Neural cell (in vitro differentiated cells): ENCODE measurements around the gene WDTC1. TPM values are rescaled to one million over a fixed set of nuclear protein-coding genes. Genes with fewer than 3 reads are reported as not detected.
A peak's percentile ranks its signal among the peaks of the same experiment; 100 is the strongest.

Source experiments
- H2AFZ ChIP-seq: fragments of 200-600, 300-800 bp; sonication (generic), shearing (Covaris generic); 2 replicates; pipeline ENCODE4 v1.6.0; 2014; ENCODE audit warnings: low read depth, mild to moderate bottlenecking, antibody characterized with exemption, low read length, moderate library complexity
- H3F3A ChIP-seq: fragments of 200-600 bp; shearing (Covaris generic); 2 replicates; pipeline ENCODE4 v1.6.1; 2016; ENCODE audit warnings: mild to moderate bottlenecking, moderate library complexity, mixed read lengths, antibody characterized with exemption, low read length; ENCODE audit not compliant: insufficient read depth, poor library complexity, severe bottlenecking
- H3K27ac ChIP-seq: fragments of 200-600, 300-800 bp; sonication (generic), shearing (Covaris generic); 2 replicates; pipeline ENCODE4 v1.5.1; 2014; ENCODE audit warnings: mild to moderate bottlenecking, low read length, moderate library complexity
- H3K27me3 ChIP-seq: fragments of 300-800, 200-600 bp; sonication (generic), shearing (Covaris generic); 2 replicates; pipeline ENCODE4 v1.6.0; 2014; ENCODE audit warnings: mild to moderate bottlenecking, low read depth, low read length, moderate library complexity; ENCODE audit not compliant: insufficient read depth
- H3K36me3 ChIP-seq: fragments of 300-800, 200-600 bp; sonication (generic), shearing (Covaris generic); 2 replicates; pipeline ENCODE4 v1.5.1; 2014; ENCODE audit warnings: mild to moderate bottlenecking, antibody characterized with exemption, low read length, moderate library complexity; ENCODE audit not compliant: insufficient read depth
- H3K4me2 ChIP-seq: fragments of 300-800, 200-600 bp; sonication (generic), shearing (Covaris generic); 2 replicates; pipeline ENCODE4 v1.6.0; 2014; ENCODE audit warnings: mild to moderate bottlenecking, low read length
- H3K4me3 ChIP-seq: fragments of 300-800, 200-600 bp; sonication (generic), shearing (Covaris generic); 2 replicates; pipeline ENCODE4 v1.5.1; 2014; ENCODE audit warnings: mild to moderate bottlenecking, low read length, moderate library complexity
- H3K79me2 ChIP-seq: fragments of 200-600 bp; shearing (Covaris generic); replicated peaks from 2 replicates; pipeline ENCODE4 v1.6.0; 2014; ENCODE audit warnings: mild to moderate bottlenecking, low read length, moderate library complexity; ENCODE audit not compliant: insufficient read depth
- H3K9ac ChIP-seq: fragments of 300-800, 200-600 bp; sonication (generic), shearing (Covaris generic); 2 replicates; pipeline ENCODE4 v1.6.1; 2016; ENCODE audit warnings: mild to moderate bottlenecking, low read length, mixed read lengths
- H3K9me2 ChIP-seq: fragments of 200-600 bp; shearing (Covaris generic); 2 replicates; pipeline ENCODE4 v1.6.1; 2016; ENCODE audit warnings: mild to moderate bottlenecking, low read length, mixed read lengths; ENCODE audit not compliant: insufficient read depth
- H3K9me3 ChIP-seq: fragments of 200-600, 300-800 bp; sonication (generic), shearing (Covaris generic); 2 replicates; pipeline ENCODE4 v1.6.1; 2016; ENCODE audit warnings: mild to moderate bottlenecking, mixed run types, low read length, moderate library complexity, mixed read lengths
- H4K20me1 ChIP-seq: fragments of 200-600 bp; shearing (Covaris generic); 2 replicates; pipeline ENCODE4 v1.6.1; 2016; ENCODE audit warnings: mild to moderate bottlenecking, mixed run types; ENCODE audit not compliant: insufficient read depth
- CTCF ChIP-seq: fragments of 450-650 bp; IDR thresholded peaks from 2 replicates; pipeline ENCODE4 v1.5.1; 2014; ENCODE audit warnings: antibody characterized with exemption, mild to moderate bottlenecking, moderate library complexity; ENCODE audit not compliant: poor library complexity, severe bottlenecking
- EP300 ChIP-seq: fragments of 450-650 bp; conservative IDR thresholded peaks from 2 replicates; pipeline ENCODE4 v1.6.1; 2014; ENCODE audit warnings: antibody characterized with exemption, mild to moderate bottlenecking, moderate library complexity; ENCODE audit not compliant: poor library complexity, severe bottlenecking
- EZH2 ChIP-seq: fragments of 200-600, 300-800 bp; shearing (Covaris generic), sonication (generic); IDR thresholded peaks from 2 replicates; pipeline ENCODE4 v1.6.1; 2014; ENCODE audit warnings: antibody characterized with exemption, low read length, borderline replicate concordance, mild to moderate bottlenecking; ENCODE audit not compliant: insufficient read depth, poor library complexity, severe bottlenecking
- MXI1 ChIP-seq: fragments of 450-650 bp; conservative IDR thresholded peaks from 2 replicates; pipeline ENCODE4 v1.6.1; 2014; ENCODE audit warnings: antibody characterized with exemption, mild to moderate bottlenecking; ENCODE audit not compliant: poor library complexity, severe bottlenecking
- POLR2AphosphoS5 ChIP-seq: IDR thresholded peaks from 2 replicates; pipeline ENCODE4 v1.6.1; 2012
- RAD21 ChIP-seq: fragments of 450-650 bp; conservative IDR thresholded peaks from 2 replicates; pipeline ENCODE4 v1.6.1; 2014; ENCODE audit warnings: antibody characterized with exemption, mild to moderate bottlenecking, moderate library complexity
- REST ChIP-seq: IDR thresholded peaks from 2 replicates; pipeline ENCODE4 v1.6.1; 2012; ENCODE audit warnings: borderline replicate concordance
- SMC3 ChIP-seq: fragments of 450-650 bp; conservative IDR thresholded peaks from 2 replicates; pipeline ENCODE4 v1.6.1; 2014; ENCODE audit warnings: antibody characterized with exemption, mild to moderate bottlenecking, moderate library complexity; ENCODE audit not compliant: poor library complexity
- TAF1 ChIP-seq: IDR thresholded peaks from 2 replicates; pipeline ENCODE4 v1.6.1; 2012; ENCODE audit warnings: low read depth
- polyA plus RNA-seq: library from polyadenylated mRNA; depleted of rRNA; stranded (reverse); fragments of >200 nt; gene quantifications from 2 replicates; pipeline ENCODE4 v1.2.3, GENCODE V29; 2014

Gene WDTC1
- polyA plus RNA-seq, 1 donor from 2014 or later, result 10.9 TPM

GRCh38 chr1:27275696-27276095 is 41.3 kb downstream of the WDTC1 start:
- Histone ChIP-seq H3K9me2 (no peaks in the 10 kb centered on the region), H3K4me3 (no peak overlapping the region)

GRCh38 chr1:27284425-27285273 is 50.2 kb downstream of the WDTC1 start:
- Histone ChIP-seq H3K9ac (no peak overlapping the region), H3F3A (no peaks in the 10 kb centered on the region), H4K20me1 (no peaks in the 10 kb centered on the region), H3K9me2 (no peaks in the 10 kb centered on the region), H3K4me3 (no peak overlapping the region), H2AFZ (no peak overlapping the region), H3K27me3 (no peaks in the 10 kb centered on the region), H3K27ac (no peak overlapping the region), H3K79me2 (no peaks in the 10 kb centered on the region), H3K4me2 (no peak overlapping the region), H3K36me3 (no peaks in the 10 kb centered on the region), H3K9me3 (no peaks in the 10 kb centered on the region)
- peak; percentile 80 for TF ChIP-seq RAD21
- peak; percentile 95 for TF ChIP-seq SMC3
- TF ChIP-seq CTCF, result peak; percentile 85
- TF ChIP-seq REST, result no peak

More at GRCh38 chr1:27275696-27276095, 41.3 kb downstream of the WDTC1 start:
- Histone ChIP-seq H3K27me3 (no peaks in the 10 kb centered on the region), H2AFZ (no peak overlapping the region), H4K20me1 (no peaks in the 10 kb centered on the region), H3K9ac (no peak overlapping the region), H3K36me3 (no peaks in the 10 kb centered on the region), H3F3A (no peaks in the 10 kb centered on the region), H3K9me3 (no peaks in the 10 kb centered on the region), H3K79me2 (no peaks in the 10 kb centered on the region), H3K4me2 (no peak overlapping the region), H3K27ac (no peak overlapping the region)
- TF ChIP-seq EP300, result no peak
- no peak for TF ChIP-seq TAF1
- TF ChIP-seq RAD21, result no peak

- Histone ChIP-seq H3K4me3 (no peak overlapping the region), H3F3A (no peaks in the 10 kb centered on the region), H3K27ac (no peak overlapping the region), H3K9me2 (no peaks in the 10 kb centered on the region), H3K36me3 (no peaks in the 10 kb centered on the region), H2AFZ (no peak overlapping the region), H3K9ac (no peak overlapping the region), H4K20me1 (no peaks in the 10 kb centered on the region), H3K4me2 (no peak overlapping the region), H3K27me3 (no peaks in the 10 kb centered on the region), H3K9me3 (no peaks in the 10 kb centered on the region), H3K79me2 (no peaks in the 10 kb centered on the region)
- no peak for TF ChIP-seq CTCF
- TF ChIP-seq EZH2, result no peak
- no peak for TF ChIP-seq EP300
- TF ChIP-seq MXI1, result no peak
- TF ChIP-seq SMC3, result no peak
- no peak for TF ChIP-seq TAF1
- no peak for TF ChIP-seq RAD21
- TF ChIP-seq POLR2AphosphoS5, result no peak
- TF ChIP-seq REST, result no peak
Observed at GRCh38 chr1:27285274-27285660, 50.8 kb downstream of the WDTC1 start.
